ENCODE measurements around the gene SPATA31C1. TPM values are rescaled to one million over a fixed set of nuclear protein-coding genes. Genes with fewer than 3 reads are reported as not detected.

Gene SPATA31C1
- total RNA-seq, 1 experiment from 2014 or later = 0.15 TPM

DNA sequence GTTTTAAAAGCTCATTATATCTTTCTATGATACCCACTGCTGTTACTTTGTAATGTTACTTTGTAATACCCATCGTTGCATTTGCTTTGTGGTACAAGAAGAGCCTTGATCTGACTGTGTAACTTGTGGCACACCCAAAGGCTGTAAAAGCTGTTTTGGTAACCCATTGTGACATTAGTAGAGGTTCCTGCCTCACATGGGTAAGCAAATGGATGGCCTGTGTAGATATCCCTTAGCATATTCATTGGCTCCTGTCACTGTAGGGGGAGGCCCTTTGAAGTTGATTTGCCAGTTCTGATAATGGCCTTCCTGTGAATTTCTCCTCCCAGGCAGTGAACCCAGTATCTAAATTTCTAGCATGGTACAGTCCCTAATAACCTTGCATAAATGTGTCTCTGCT, 40.8 kb downstream of the SPATA31C1 start:
- H3K27me3 Mint-ChIP-seq (ENCODE audit: low read depth) = peaks cover 2% of the 10 kb centered on the region; the same call in 1 of the 2 replicates
- Histone ChIP-seq H3K4me1 (ENCODE audit: insufficient read depth, low read length) (no peaks in the 10 kb centered on the region), H3K9me3 (ENCODE audit: control insufficient read depth, low read depth, low read length) (peaks cover 7% of the 10 kb centered on the region), H2BK120ac (ENCODE audit: low read depth, low read length, poor library complexity, severe bottlenecking) (no peak overlapping the region), H3K23ac (ENCODE audit: insufficient read length, low read depth, low read length) (no peak overlapping the region), H3K79me2 (ENCODE audit: insufficient read depth, low read length) (no peaks in the 10 kb centered on the region), H3K9ac (ENCODE audit: extremely low read depth, insufficient read length, low read length) (no peak overlapping the region), H4K5ac (ENCODE audit: insufficient read length, low read depth, low read length) (no peak overlapping the region), H3K56ac (ENCODE audit: insufficient read length, low read depth, low read length) (no peak overlapping the region), H3K79me1 (ENCODE audit: insufficient read depth, low read depth, low read length, poor library complexity, severe bottlenecking) (no peaks in the 10 kb centered on the region), H3K23me2 (ENCODE audit: insufficient read length, low read depth, low read length, poor library complexity, severe bottlenecking) (no peaks in the 10 kb centered on the region), H3K14ac (ENCODE audit: insufficient read depth, low read length) (no peak overlapping the region), H3K27me3 (ENCODE audit: insufficient read depth, low read length) (no peaks in the 10 kb centered on the region), H2AFZ (ENCODE audit: low read length) (no peak overlapping the region), H4K20me1 (ENCODE audit: control insufficient read depth, insufficient read depth, insufficient read length) (no peaks in the 10 kb centered on the region), H3K4me2 (ENCODE audit: insufficient read depth, insufficient read length, low read length) (no peak overlapping the region), H3T11ph (ENCODE audit: low read length) (no peak overlapping the region), H2BK15ac (ENCODE audit: low read depth, low read length) (no peak overlapping the region), H2BK5ac (ENCODE audit: insufficient read length, low read length) (no peak overlapping the region), H4K91ac (ENCODE audit: insufficient read length, low read depth, low read length) (no peak overlapping the region), H3K27ac (ENCODE audit: insufficient read length, low read depth, low read length) (no peak overlapping the region), H2BK12ac (ENCODE audit: insufficient read length, low read depth, low read length) (no peak overlapping the region), H4K8ac (replicated peaks; ENCODE audit: insufficient read length, low read depth, low read length) (no peak overlapping the region), H2BK20ac (ENCODE audit: low read depth, low read length, poor library complexity, severe bottlenecking) (no peak overlapping the region), H3K18ac (ENCODE audit: insufficient read length, low read depth, low read length) (no peak overlapping the region), H2AK5ac (ENCODE audit: insufficient read length, low read length) (no peak overlapping the region), H3K4ac (ENCODE audit: low read depth, low read length) (no peak overlapping the region)
- no peak for DNase-seq
- WGBS (ENCODE audit: extremely low coverage, insufficient read length, low lambda C conversion rate) = no CpG with 5 or more reads among the region's 1 CpG
- H3K4me3 Mint-ChIP-seq = no peak overlapping the region
- TF ChIP-seq, protein P1, sequence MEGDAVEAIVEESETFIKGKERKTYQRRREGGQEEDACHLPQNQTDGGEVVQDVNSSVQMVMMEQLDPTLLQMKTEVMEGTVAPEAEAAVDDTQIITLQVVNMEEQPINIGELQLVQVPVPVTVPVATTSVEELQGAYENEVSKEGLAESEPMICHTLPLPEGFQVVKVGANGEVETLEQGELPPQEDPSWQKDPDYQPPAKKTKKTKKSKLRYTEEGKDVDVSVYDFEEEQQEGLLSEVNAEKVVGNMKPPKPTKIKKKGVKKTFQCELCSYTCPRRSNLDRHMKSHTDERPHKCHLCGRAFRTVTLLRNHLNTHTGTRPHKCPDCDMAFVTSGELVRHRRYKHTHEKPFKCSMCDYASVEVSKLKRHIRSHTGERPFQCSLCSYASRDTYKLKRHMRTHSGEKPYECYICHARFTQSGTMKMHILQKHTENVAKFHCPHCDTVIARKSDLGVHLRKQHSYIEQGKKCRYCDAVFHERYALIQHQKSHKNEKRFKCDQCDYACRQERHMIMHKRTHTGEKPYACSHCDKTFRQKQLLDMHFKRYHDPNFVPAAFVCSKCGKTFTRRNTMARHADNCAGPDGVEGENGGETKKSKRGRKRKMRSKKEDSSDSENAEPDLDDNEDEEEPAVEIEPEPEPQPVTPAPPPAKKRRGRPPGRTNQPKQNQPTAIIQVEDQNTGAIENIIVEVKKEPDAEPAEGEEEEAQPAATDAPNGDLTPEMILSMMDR (conservative IDR thresholded peaks at IDR 0.05) = no peak
- H3K27ac Mint-ChIP-seq = no peak overlapping the region
- H3K4me1 Mint-ChIP-seq = no peaks in the 10 kb centered on the region
- peaks cover 10 to 14% of the 10 kb centered on the region in 2 experiments for H3K9me3 Mint-ChIP-seq
- peaks cover 0 to 11% (median 8%) of the 10 kb centered on the region in 3 experiments; a peak in 5 of 7 replicates for H3K36me3 Mint-ChIP-seq (ENCODE audit: insufficient read depth in 1 of 3, low read depth in 3 of 3)

Data from H9 (cell line).